SU-DHL-6 (cell line): ENCODE data around the gene CAP2.

Experiments used
- EZH2phosphoT487 ChIP-seq: fragments of 200-600 bp; sonication (generic), shearing (Covaris generic); conservative IDR thresholded peaks from 2 replicates; pipeline ENCODE4 v1.6.1; 2018; ENCODE audit warnings: mild to moderate bottlenecking, antibody characterized with exemption, low read length, moderate library complexity, mixed read lengths
- TF ChIP-seq, protein P1 (sequence below): fragments of 200-600 bp; sonication (generic); IDR thresholded peaks from one replicate; pipeline ENCODE4 v1.5.1; 2017; ENCODE audit warnings: antibody characterized with exemption, mild to moderate bottlenecking, low read length, moderate library complexity; ENCODE audit not compliant: insufficient read depth, poor library complexity, severe bottlenecking

DNA sequence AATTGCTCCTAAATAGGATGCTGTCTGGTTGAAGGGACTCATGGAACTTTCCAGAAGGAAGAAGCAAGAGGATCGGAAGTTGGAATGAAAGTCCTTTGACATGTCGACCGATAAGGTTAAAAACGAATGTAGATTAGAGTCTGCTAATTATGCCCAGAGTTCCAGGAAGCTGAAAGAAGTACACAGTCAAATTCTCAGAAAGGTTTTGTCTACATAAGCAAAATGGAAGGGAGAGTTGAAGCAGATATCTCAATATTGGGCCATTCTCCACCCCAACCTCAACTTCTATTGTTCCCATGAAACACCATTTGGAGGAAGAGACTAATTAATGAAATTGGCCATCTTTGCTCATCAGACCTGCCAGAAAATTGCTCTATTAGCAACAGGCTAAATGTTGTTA lies 64.0 kb downstream of the CAP2 start:
- TF ChIP-seq, protein P1, sequence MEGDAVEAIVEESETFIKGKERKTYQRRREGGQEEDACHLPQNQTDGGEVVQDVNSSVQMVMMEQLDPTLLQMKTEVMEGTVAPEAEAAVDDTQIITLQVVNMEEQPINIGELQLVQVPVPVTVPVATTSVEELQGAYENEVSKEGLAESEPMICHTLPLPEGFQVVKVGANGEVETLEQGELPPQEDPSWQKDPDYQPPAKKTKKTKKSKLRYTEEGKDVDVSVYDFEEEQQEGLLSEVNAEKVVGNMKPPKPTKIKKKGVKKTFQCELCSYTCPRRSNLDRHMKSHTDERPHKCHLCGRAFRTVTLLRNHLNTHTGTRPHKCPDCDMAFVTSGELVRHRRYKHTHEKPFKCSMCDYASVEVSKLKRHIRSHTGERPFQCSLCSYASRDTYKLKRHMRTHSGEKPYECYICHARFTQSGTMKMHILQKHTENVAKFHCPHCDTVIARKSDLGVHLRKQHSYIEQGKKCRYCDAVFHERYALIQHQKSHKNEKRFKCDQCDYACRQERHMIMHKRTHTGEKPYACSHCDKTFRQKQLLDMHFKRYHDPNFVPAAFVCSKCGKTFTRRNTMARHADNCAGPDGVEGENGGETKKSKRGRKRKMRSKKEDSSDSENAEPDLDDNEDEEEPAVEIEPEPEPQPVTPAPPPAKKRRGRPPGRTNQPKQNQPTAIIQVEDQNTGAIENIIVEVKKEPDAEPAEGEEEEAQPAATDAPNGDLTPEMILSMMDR, result no peak
- TF ChIP-seq EZH2phosphoT487, result no peak
